GM12878 (cell line): Measurements from ENCODE around the gene NME7. TPM values are rescaled to one million over a fixed set of nuclear protein-coding genes. Genes with fewer than 3 reads are reported as not detected.

Source experiments
- CHD1 ChIP-seq: IDR thresholded peaks from 2 replicates; pipeline ENCODE4 v1.6.1; 2012; ENCODE audit warnings: low read depth, low read length, improper control_type of control experiment
- CTCF ChIP-seq, 3 experiments: IDR thresholded peaks in 2 of 3; conservative IDR thresholded peaks in 1 of 3; 2 replicates each; pipeline ENCODE4 v1.5.1; 2011; ENCODE audit warnings: low read depth in 3 of 3, low read length in 3 of 3, mild to moderate bottlenecking in 3 of 3, control low read depth in 2 of 3, moderate library complexity in 2 of 3, inconsistent platforms in 1 of 3, mixed read lengths in 1 of 3; ENCODE audit not compliant: control insufficient read depth in 2 of 3, insufficient read depth in 1 of 3; ENCODE audit errors: extremely low read depth in 1 of 3
- ELK1 ChIP-seq: IDR thresholded peaks from 2 replicates; pipeline ENCODE4 v1.6.1; 2012; ENCODE audit warnings: low read depth, low read length, improper control_type of control experiment
- GABPA ChIP-seq: IDR thresholded peaks from 2 replicates; pipeline ENCODE4 v1.6.1; 2014; ENCODE audit warnings: antibody characterized with exemption, low read depth, mild to moderate bottlenecking, inconsistent platforms
- HDAC6 ChIP-seq: fragments of 200-600 bp; sonication (generic); IDR thresholded peaks from one replicate; pipeline ENCODE4 v1.8.0; 2017; ENCODE audit warnings: antibody characterized with exemption; ENCODE audit not compliant: unreplicated experiment
- HSF1 ChIP-seq: fragments of 150-350 bp; IDR thresholded peaks from 2 replicates; pipeline ENCODE4 v1.6.1; 2014; ENCODE audit warnings: mild to moderate bottlenecking, low read depth, low read length
- IKZF1 ChIP-seq: fragments of 450-650 bp; conservative IDR thresholded peaks from 2 replicates; pipeline ENCODE4 v1.6.1; 2017; ENCODE audit warnings: antibody characterized with exemption, mild to moderate bottlenecking
- MEF2B ChIP-seq: fragments of 450-650 bp; IDR thresholded peaks from 2 replicates; pipeline ENCODE4 v1.6.1; 2018; ENCODE audit warnings: mild to moderate bottlenecking, moderate library complexity; ENCODE audit not compliant: partially characterized antibody, poor library complexity, severe bottlenecking
- MLLT1 ChIP-seq: fragments of 450-650 bp; IDR thresholded peaks from 2 replicates; pipeline ENCODE4 v1.6.1; 2016; ENCODE audit warnings: mild to moderate bottlenecking
- MYB ChIP-seq: fragments of 150-350 bp; IDR thresholded peaks from 2 replicates; pipeline ENCODE4 v1.6.1; 2014; ENCODE audit warnings: mild to moderate bottlenecking, low read depth, low read length, borderline replicate concordance
- MYC ChIP-seq: IDR thresholded peaks from 2 replicates; pipeline ENCODE4 v1.6.1; 2011; ENCODE audit warnings: mild to moderate bottlenecking, low read length, moderate library complexity, inconsistent platforms; ENCODE audit not compliant: insufficient read depth, insufficient replicate concordance, insufficient read length, severe bottlenecking
- SMAD1 ChIP-seq: fragments of 450-650 bp; IDR thresholded peaks from 2 replicates; pipeline ENCODE4 v1.6.1; 2018; ENCODE audit warnings: mild to moderate bottlenecking, low read depth; ENCODE audit not compliant: partially characterized antibody
- SP1 ChIP-seq: IDR thresholded peaks from one replicate; pipeline ENCODE4 v1.6.1; 2011; ENCODE audit warnings: low read depth, low read length
- YBX1 ChIP-seq: fragments of 450-650 bp; IDR thresholded peaks from 2 replicates; pipeline ENCODE4 v1.6.1; 2016; ENCODE audit warnings: antibody characterized with exemption
- YY1 ChIP-seq: IDR thresholded peaks from 2 replicates; pipeline ENCODE4 v1.6.1; 2011; ENCODE audit warnings: low read depth, mild to moderate bottlenecking, low read length
- ZBTB40 ChIP-seq: fragments of 450-650 bp; IDR thresholded peaks from 2 replicates; pipeline ENCODE4 v1.6.1; 2016; ENCODE audit warnings: mild to moderate bottlenecking, moderate library complexity, borderline replicate concordance
- polyA plus RNA-seq, 11 experiments: library from polyadenylated mRNA; depleted of rRNA in 4 of 11; unstranded in 6 of 11; stranded (reverse) in 5 of 11; fragments of >200 nt; fragmentation: Nextera tagmentation in 4 of 11; fragmentation: Illumina TruSeq in 1 of 11; extraction: Ambion mirVana in 4 of 11; extraction: Trizol in 1 of 11; gene quantifications; 1 replicate in 1 of 11; 2 replicates in 10 of 11; pipeline versions ENCODE4 v1.2.1 to v1.2.3, GENCODE V29; 2011 to 2016; ENCODE audit warnings: inconsistent platforms in 2 of 11, missing spikeins in 2 of 11, low read depth in 1 of 11
- total RNA-seq, 4 experiments: library from RNA; depleted of rRNA in 3 of 4; stranded (reverse); fragments of >200 nt in 3 of 4; fragmentation: Illumina TruSeq in 1 of 4; extraction: Trizol in 1 of 4; gene quantifications; 2 replicates each; pipeline versions ENCODE4 v1.2.1 to v1.2.3, GENCODE V29; 2013 to 2021

Gene NME7
- total and polyA plus RNA-seq, 10 of the 15 experiments (the other 5 are each of a cell fraction or from before 2014, with no cell fraction given) = 1.5 to 15.6 (median 7.2) TPM

DNA sequence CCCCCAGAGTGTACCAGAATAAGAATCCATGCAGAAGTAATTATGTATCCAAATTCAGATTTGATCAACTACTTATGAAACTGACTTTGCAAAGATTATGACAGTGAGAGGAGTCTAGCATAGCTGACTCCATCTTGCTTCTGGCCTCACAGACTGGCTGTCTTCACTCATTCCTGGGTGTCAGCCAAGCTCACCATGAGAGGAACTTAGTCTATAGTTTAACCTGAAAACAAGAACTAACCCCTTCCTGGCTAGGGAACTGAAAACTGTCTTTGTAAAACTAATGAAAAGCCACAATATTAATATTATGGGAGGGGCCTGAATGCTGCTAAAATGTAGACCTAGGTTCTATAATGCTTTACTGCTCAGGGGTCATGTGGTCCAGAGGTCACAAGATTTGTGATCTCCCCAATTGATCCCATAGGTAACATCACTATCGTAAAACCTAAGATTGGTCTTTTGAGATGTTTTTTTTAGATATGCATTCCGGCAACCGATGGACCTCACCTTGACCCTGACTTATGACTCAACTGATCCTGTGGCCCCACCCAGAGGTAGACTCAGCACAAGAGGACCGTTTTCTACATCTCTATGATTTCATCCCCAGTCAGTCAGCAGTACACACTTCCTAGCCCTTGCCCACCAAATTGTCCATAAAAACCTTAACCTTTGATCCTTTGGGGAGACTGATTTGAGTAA lies 206.0 kb downstream of the NME7 start (continued):
- TF ChIP-seq MEF2B (no peak), HDAC6 (no peak), IKZF1 (peak; percentile 20; the same call in 1 of the 2 replicates), ZBTB40 (no peak), YY1 (0 out of 2 replicates have a peak, but pooled peaks have one; percentile 39), SP1 (no peak), HSF1 (no peak), CTCF (IDR thresholded peaks at IDR 0.05 in 2 of 3, conservative IDR thresholded peaks at IDR 0.05 in 1 of 3; ENCODE audit: control insufficient read depth in 2 of 3, extremely low read depth in 1 of 3, insufficient read depth in 1 of 3, low read depth in 3 of 3, low read length in 3 of 3) (peak in 1 of 3 experiments; percentile 5; a peak in 1 of 6 replicates), GABPA (no peak), SMAD1 (no peak), CHD1 (no peak), ELK1 (no peak), MYC (no peak), MLLT1 (no peak), YBX1 (no peak), MYB (no peak)
